ENCODE data around the gene PRCC. TPM values are rescaled to one million over a fixed set of nuclear protein-coding genes. Genes with fewer than 3 reads are reported as not detected.

PRCC gene
- total RNA-seq, 4 donors from 2014 or later: 22.7 to 71.9 (median 29.1) TPM

DNA sequence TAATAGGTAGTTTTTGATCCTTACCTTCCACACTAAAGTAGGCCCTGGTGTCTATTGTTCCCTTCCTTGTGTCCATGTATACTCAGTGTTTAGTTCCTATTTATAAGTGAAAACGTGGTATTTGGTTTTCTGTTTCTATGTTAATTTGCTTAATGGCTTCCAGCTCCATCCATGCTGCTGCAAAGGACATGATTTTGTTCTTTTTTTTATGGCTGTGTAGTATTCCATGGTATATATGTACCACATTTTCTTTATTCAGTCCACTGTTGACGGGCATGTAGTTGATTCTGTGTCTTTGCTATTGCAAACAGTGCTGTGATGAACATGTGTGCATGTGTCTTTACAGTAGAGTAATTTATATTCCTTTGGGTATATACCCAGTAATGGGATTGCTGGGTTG, 20.8 kb downstream of the PRCC start:
- TF ChIP-seq POLR2A (IDR thresholded peaks at IDR 0.05): no peak
- TF ChIP-seq, protein P1, sequence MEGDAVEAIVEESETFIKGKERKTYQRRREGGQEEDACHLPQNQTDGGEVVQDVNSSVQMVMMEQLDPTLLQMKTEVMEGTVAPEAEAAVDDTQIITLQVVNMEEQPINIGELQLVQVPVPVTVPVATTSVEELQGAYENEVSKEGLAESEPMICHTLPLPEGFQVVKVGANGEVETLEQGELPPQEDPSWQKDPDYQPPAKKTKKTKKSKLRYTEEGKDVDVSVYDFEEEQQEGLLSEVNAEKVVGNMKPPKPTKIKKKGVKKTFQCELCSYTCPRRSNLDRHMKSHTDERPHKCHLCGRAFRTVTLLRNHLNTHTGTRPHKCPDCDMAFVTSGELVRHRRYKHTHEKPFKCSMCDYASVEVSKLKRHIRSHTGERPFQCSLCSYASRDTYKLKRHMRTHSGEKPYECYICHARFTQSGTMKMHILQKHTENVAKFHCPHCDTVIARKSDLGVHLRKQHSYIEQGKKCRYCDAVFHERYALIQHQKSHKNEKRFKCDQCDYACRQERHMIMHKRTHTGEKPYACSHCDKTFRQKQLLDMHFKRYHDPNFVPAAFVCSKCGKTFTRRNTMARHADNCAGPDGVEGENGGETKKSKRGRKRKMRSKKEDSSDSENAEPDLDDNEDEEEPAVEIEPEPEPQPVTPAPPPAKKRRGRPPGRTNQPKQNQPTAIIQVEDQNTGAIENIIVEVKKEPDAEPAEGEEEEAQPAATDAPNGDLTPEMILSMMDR (IDR thresholded peaks at IDR 0.05): no peak
- Histone ChIP-seq H3K4me1 (no peaks in the 10 kb centered on the region), H3K27ac (no peak overlapping the region), H3K4me3 (no peak overlapping the region), H3K36me3 (no peaks in the 10 kb centered on the region), H3K9me3 (no peaks in the 10 kb centered on the region), H3K27me3 (no peaks in the 10 kb centered on the region)
- intact Hi-C loops (cut with DNase I; ENCODE audit: low total_unique reads): no loop called here
- DNase-seq: no peak

DNA sequence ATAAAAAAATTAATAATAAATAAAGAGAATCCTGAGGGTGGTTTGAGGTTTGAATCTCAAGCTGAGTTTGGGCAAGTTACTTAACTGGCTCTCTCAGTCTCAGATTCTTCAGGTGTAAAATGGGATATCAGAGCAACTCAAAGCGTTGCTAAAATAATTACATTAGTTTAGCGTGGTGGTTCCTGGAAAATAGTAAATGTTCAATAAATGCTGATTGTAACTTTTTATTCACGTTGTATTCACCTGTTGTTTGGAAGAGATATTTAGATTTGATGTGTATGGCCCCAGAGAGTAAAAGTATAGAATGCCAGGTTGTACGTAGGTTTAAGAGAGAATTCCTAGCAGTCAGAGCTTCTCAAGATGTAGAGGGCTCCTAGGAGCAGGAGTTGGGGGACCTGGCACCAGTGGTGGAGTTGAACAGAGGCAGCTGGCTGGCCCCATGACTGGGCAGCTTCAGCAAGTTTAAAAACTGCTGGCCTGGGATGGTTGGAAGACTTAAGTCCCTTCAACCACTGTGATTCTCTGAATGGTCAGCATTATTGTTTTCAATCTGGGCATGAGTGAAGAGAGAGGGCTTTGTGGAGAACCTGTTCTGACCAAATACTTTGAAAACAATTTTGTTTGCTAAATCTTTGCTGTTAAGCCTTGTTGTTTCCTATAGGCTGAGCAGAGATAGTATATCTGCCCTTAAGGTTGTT, 22.4 kb downstream of the PRCC start:
- intact Hi-C loops (cut with DNase I; ENCODE audit: low total_unique reads): no loop called here
- TF ChIP-seq, protein P1 (IDR thresholded peaks at IDR 0.05): no peak
- TF ChIP-seq POLR2A (IDR thresholded peaks at IDR 0.05): no peak
- Histone ChIP-seq H3K27me3 (no peaks in the 10 kb centered on the region), H3K4me3 (no peak overlapping the region), H3K9me3 (no peaks in the 10 kb centered on the region), H3K27ac (no peak overlapping the region), H3K36me3 (no peaks in the 10 kb centered on the region), H3K4me1 (no peaks in the 10 kb centered on the region)
- DNase-seq: no peak

DNA sequence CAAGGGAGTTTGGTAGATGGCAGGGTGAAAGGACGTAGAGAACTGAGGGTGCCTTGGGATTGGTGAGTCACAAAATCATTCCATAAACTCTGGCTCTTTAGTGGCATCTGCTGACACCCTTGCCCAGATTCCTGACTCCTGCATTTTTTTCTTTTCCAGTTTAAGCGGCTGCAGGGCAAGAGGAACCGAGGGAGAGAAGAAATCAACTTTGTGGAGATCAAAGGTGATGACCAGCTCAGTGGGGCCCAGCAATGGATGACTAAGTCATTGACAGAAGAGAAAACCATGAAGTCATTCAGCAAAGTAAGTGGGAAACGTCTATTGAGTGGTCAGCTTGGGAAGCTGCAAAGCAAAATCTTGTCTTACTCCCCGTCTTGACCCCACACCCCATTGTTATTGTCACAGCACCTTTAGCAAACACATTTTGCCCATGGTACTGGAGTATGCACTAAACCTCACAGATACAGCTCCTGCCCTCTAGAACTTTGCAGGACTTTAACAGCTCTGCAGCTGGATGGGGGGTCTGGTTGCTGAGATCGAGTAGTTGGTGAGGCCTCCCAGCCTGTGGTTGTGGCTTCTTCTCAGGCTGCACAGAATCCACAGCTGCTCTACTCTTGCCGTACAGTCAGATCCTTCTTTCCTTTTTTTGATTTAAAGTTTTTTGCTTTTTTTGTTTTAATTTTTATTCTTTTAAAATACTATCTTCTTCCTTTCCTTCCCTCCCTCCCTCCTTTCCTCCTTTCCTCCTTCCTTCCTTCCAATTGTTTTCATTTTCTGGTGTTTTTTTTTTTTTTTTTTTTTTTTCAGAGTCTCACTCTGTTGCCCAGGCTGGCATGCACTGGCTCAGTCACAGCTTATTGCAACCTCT, 27.4 kb downstream of the PRCC start:
- Histone ChIP-seq H3K27ac (no peak overlapping the region), H3K4me3 (no peak overlapping the region), H3K4me1 (peaks cover 0 to 5% of the 10 kb centered on the region in 2 donors), H3K9me3 (no peaks in the 10 kb centered on the region), H3K36me3 (no peaks in the 10 kb centered on the region), H3K27me3 (no peaks in the 10 kb centered on the region)
- TF ChIP-seq, protein P1 (IDR thresholded peaks at IDR 0.05): no peak
- TF ChIP-seq POLR2A (IDR thresholded peaks at IDR 0.05): no peak
- intact Hi-C loops (cut with DNase I; ENCODE audit: low total_unique reads): no loop called here
- no peak for DNase-seq

DNA sequence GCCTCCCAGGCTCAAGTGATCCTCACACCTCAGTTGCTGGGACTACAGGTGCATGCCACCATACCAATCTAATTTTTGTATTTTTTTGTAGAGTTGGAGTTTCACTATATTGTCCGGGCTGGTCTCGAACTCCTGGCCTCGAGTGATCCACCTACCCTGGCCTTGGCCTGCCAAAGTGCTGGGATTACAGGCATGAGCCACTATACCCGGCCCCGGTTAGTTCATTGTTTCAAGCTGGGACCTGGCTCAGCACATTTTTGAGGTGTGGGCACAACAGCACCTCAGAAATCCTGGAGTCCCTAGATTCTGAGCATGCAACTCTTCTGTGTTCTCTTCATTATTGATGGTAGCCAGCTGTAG, 28.0 kb downstream of the PRCC start:
- intact Hi-C loops (cut with DNase I; ENCODE audit: low total_unique reads): no loop called here
- DNase-seq: no peak
- Histone ChIP-seq H3K36me3 (no peaks in the 10 kb centered on the region), H3K9me3 (no peaks in the 10 kb centered on the region), H3K27ac (no peak overlapping the region), H3K4me3 (no peak overlapping the region), H3K27me3 (no peaks in the 10 kb centered on the region), H3K4me1 (peaks cover 0 to 5% of the 10 kb centered on the region in 2 donors)
- TF ChIP-seq, protein P1 (IDR thresholded peaks at IDR 0.05): no peak
- no peak for TF ChIP-seq POLR2A (IDR thresholded peaks at IDR 0.05)

DNA sequence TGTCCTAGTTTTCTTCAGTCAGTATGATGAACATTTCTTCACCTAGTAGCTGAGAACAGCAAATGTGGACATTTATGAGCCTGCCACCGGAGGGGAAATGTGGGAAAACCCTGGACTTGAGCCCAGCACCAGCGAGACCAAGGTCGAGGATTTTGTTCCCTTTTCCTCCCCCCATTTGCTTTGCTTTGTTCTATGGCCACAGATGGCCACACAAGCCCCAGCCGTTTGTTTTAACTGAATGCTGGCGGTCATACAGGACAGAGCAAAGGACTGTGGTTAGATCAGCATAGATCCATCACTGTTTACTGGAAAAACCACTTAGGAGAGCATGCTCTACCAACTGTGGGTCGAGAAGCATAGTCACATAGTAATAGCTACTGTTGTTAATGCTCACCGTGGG, 28.5 kb downstream of the PRCC start:
- TF ChIP-seq, protein P1 (IDR thresholded peaks at IDR 0.05): no peak
- no peak for TF ChIP-seq POLR2A (IDR thresholded peaks at IDR 0.05)
- peaks cover 0 to 5% of the 10 kb centered on the region in 2 donors for H3K4me1 ChIP-seq
- no peak overlapping the region for H3K4me3 ChIP-seq
- intact Hi-C loops (cut with DNase I; ENCODE audit: low total_unique reads): no loop called here
- no peaks in the 10 kb centered on the region for H3K9me3 ChIP-seq
- no peak overlapping the region for H3K27ac ChIP-seq
- H3K36me3 ChIP-seq: no peaks in the 10 kb centered on the region
- no peaks in the 10 kb centered on the region for H3K27me3 ChIP-seq
- DNase-seq: no peak

All from uterus (tissue), 4 donors.